Ovary (tissue), 3 donors: Measurements from ENCODE around the gene TPRA1.

Source experiments
- CTCF ChIP-seq, 3 donors: fragments of 450-650 bp in 2 of 3; fragments of 200-600 bp in 1 of 3; IDR thresholded peaks; one replicate each; pipeline versions ENCODE4 v1.5.1 to v1.8.0; 2016 to 2022; ENCODE audit warnings: antibody characterized with exemption in 3 of 3, mild to moderate bottlenecking in 1 of 3
- POLR2A ChIP-seq: fragments of 450-650 bp; IDR thresholded peaks from one replicate; pipeline ENCODE4 v1.6.1; 2017; ENCODE audit warnings: antibody characterized with exemption, mild to moderate bottlenecking, moderate library complexity
- donor health status: DM: no; HTN: no; CAD: no.

- no peak for TF ChIP-seq CTCF (IDR thresholded peaks at IDR 0.05)
- TF ChIP-seq POLR2A, result no peak
These were observed 35.3 kb upstream of the TPRA1 start for GRCh38 chr3:127625821-127626220.
